K562 (cell line): ENCODE data around the gene PDPK1. TPM values are rescaled to one million over a fixed set of nuclear protein-coding genes. Genes with fewer than 3 reads are reported as not detected.

Source experiments
- ATAC-seq: fragments of 200-7000 bp; cut with Tn5 transposase; 3 replicates; pipeline ENCODE4 v1.9.1; 2020; ENCODE audit warnings: moderate library complexity
- BruUV-seq: library from RNA; stranded (reverse); fragments of 400-500 nt; replicated peaks from 2 replicates; lab custom pipeline; 2021; lab: Mats Ljungman, UMichigan
- CTCF ChIA-PET: fragments of 300-600 bp; formaldehyde crosslinking; extraction: SDS; loops from one replicate; lab custom pipeline; 2021; ENCODE audit warnings: low intra/inter-chr PET ratio; lab: Yijun Ruan, JAX
- POLR2A ChIA-PET: fragments of 300-600, 350-650 bp; sonication (Branson Sonifier 250); formaldehyde crosslinking; extraction: SDS; loops from one replicate; lab custom pipeline; 2021; ENCODE audit warnings: antibody characterized with exemption, inconsistent platforms; lab: Yijun Ruan, JAX
- DNase-seq, 4 experiments: peaks; one replicate each; pipeline versions ENCODE4 v3.0.0 to v3.0.0-alpha.2; 2011 to 2018; ENCODE audit warnings: low spot score in 3 of 4, mixed read lengths in 3 of 4; ENCODE audit errors: extremely low read depth in 1 of 4
- FAIRE-seq: peaks from 2 replicates; lab custom pipeline; 2011; peaks lifted over from hg19 to GRCh38; lab: Jason Lieb, UNC
- H2AFZ ChIP-seq: 2 replicates; pipeline ENCODE4 v1.6.0; 2011; ENCODE audit warnings: low read depth, low read length, control low read depth, inconsistent platforms
- H3K27ac ChIP-seq: fragments of 200-600 bp; 3 replicates; pipeline ENCODE4 v1.8.0; 2011; ENCODE audit warnings: low read depth, mild to moderate bottlenecking, control low read depth, inconsistent platforms, low read length, moderate library complexity, mixed read lengths; ENCODE audit errors: extremely low read depth
- H3K27me3 ChIP-seq, 2 experiments: fragments of 300-600 bp in 1 of 2; 2 replicates in 1 of 2; 3 replicates in 1 of 2; pipeline versions ENCODE4 v1.6.0 to v1.8.0; 2011; ENCODE audit warnings: inconsistent platforms in 2 of 2, low read length in 2 of 2, mild to moderate bottlenecking in 1 of 2, mixed read lengths in 1 of 2, moderate library complexity in 1 of 2; ENCODE audit not compliant: control insufficient read depth in 2 of 2, insufficient read depth in 2 of 2
- H3K36me3 ChIP-seq: fragments of 300-600 bp; 3 replicates; pipeline ENCODE4 v1.8.0; 2011; ENCODE audit warnings: mild to moderate bottlenecking, low read length, inconsistent platforms; ENCODE audit not compliant: control insufficient read depth, insufficient read depth
- H3K4me1 ChIP-seq, 2 experiments: fragments of 200-600 bp in 1 of 2; replicated peaks in 1 of 2; 2 replicates in 1 of 2; 3 replicates in 1 of 2; pipeline versions ENCODE4 v1.5.1 to v1.8.0; 2011; ENCODE audit warnings: inconsistent platforms in 2 of 2, low read length in 2 of 2, mild to moderate bottlenecking in 1 of 2, mixed read lengths in 1 of 2, moderate library complexity in 1 of 2; ENCODE audit not compliant: control insufficient read depth in 2 of 2, insufficient read depth in 2 of 2
- H3K4me2 ChIP-seq: 2 replicates; pipeline ENCODE4 v1.6.1; 2011; ENCODE audit warnings: low read length, control low read depth, inconsistent platforms, mixed read lengths; ENCODE audit not compliant: insufficient read depth
- H3K4me3 ChIP-seq: fragments of 200-600 bp; sonication (generic), shearing (Covaris generic); 2 replicates; pipeline ENCODE4 v1.5.1; 2016; ENCODE audit warnings: control low read depth, inconsistent platforms
- H3K79me2 ChIP-seq: fragments of 200-600 bp; 3 replicates; pipeline ENCODE4 v1.8.0; 2011; ENCODE audit warnings: low read length, inconsistent platforms; ENCODE audit not compliant: control insufficient read depth, insufficient read depth
- H3K9ac ChIP-seq, 2 experiments: 2 replicates each; pipeline versions ENCODE4 v1.6.0 to v1.6.1; 2011; ENCODE audit warnings: low read depth in 2 of 2, low read length in 2 of 2, control low read depth in 1 of 2, inconsistent platforms in 1 of 2, mild to moderate bottlenecking in 1 of 2, mixed read lengths in 1 of 2; ENCODE audit not compliant: insufficient read depth in 1 of 2
- H3K9me1 ChIP-seq: one replicate; pipeline ENCODE4 v1.6.0; 2011; ENCODE audit warnings: inconsistent platforms, mild to moderate bottlenecking, low read length, moderate library complexity; ENCODE audit not compliant: control insufficient read depth, insufficient read depth
- H3K9me3 ChIP-seq: replicated peaks from 2 replicates; pipeline ENCODE4 v1.5.1; 2011; ENCODE audit warnings: low read depth, low read length, inconsistent platforms; ENCODE audit not compliant: control insufficient read depth, insufficient read depth
- H4K20me1 ChIP-seq: replicated peaks from 2 replicates; pipeline ENCODE4 v1.6.1; 2011; ENCODE audit warnings: low read length, inconsistent platforms, mixed read lengths; ENCODE audit not compliant: control insufficient read depth, insufficient read depth
- FOXK1 ChIP-seq: sonication (generic); formaldehyde crosslinking; IDR thresholded peaks from 2 replicates; pipeline ENCODE4 v1.8.0; 2022; ENCODE audit warnings: missing genetic modification reagents, mild to moderate bottlenecking, borderline replicate concordance
- GATAD2B ChIP-seq: fragments of 450-650 bp; IDR thresholded peaks from 2 replicates; pipeline ENCODE4 v1.6.1; 2017; ENCODE audit warnings: mild to moderate bottlenecking, borderline replicate concordance
- HCFC1 ChIP-seq: IDR thresholded peaks from 2 replicates; pipeline ENCODE4 v1.6.1; 2012; ENCODE audit warnings: low read depth, low read length, improper control_type of control experiment
- HDAC6 ChIP-seq: IDR thresholded peaks from 2 replicates; pipeline ENCODE4 v1.6.1; 2012; ENCODE audit warnings: low read depth, mild to moderate bottlenecking, control low read depth, inconsistent platforms, low read length, moderate library complexity
- PHTF2 ChIP-seq: fragments of 250-450 bp; sonication (Bioruptor Pico); IDR thresholded peaks from 2 replicates; pipeline ENCODE4 v1.5.0; 2021; ENCODE audit warnings: mild to moderate bottlenecking
- SIRT6 ChIP-seq: IDR thresholded peaks from one replicate; pipeline ENCODE4 v1.6.1; 2012; ENCODE audit warnings: low read depth, mild to moderate bottlenecking, control low read depth, inconsistent platforms, low read length, moderate library complexity
- SRSF7 ChIP-seq: fragments of 200-400 bp; formaldehyde crosslinking; optimal IDR thresholded peaks from 2 replicates; pipeline ENCODE3; 2017; ENCODE audit warnings: mild to moderate bottlenecking, low read depth, low read length
- STAT5A ChIP-seq: IDR thresholded peaks from 2 replicates; pipeline ENCODE4 v1.6.1; 2012; ENCODE audit warnings: low read length, inconsistent platforms, borderline replicate concordance
- TSC22D4 ChIP-seq: fragments of 450-650 bp; IDR thresholded peaks from 2 replicates; pipeline ENCODE4 v1.6.1; 2016; ENCODE audit warnings: missing genetic modification characterization, missing biosample characterization, control low read depth
- ZC3H4 ChIP-seq: sonication (generic); formaldehyde crosslinking; IDR thresholded peaks from 2 replicates; pipeline ENCODE4 v1.9.0; 2021; ENCODE audit warnings: missing genetic modification reagents, borderline replicate concordance
- ZFX ChIP-seq: sonication (generic); formaldehyde crosslinking; IDR thresholded peaks from 2 replicates; pipeline ENCODE4 v1.8.0; 2022; ENCODE audit warnings: mild to moderate bottlenecking, missing genetic modification reagents, moderate library complexity
- ZNF134 ChIP-seq: fragments of 250-450 bp; sonication (Bioruptor Pico); conservative IDR thresholded peaks from 2 replicates; pipeline ENCODE4 v1.4.0; 2020
- WGBS: fragments of 100-300 bp; shearing (Covaris generic); methylation state at CpG from one replicate; pipeline ENCODE4 v1.1.6; 2016; ENCODE audit warnings: low coverage, mixed read lengths; ENCODE audit not compliant: insufficient coverage; ENCODE audit errors: missing lambda C conversion rate; 5-methylcytosine and 5-hydroxymethylcytosine counted together
- in situ Hi-C: fragments of 300-500 bp; cut with MboI; formaldehyde crosslinking; loops from 4 replicates; pipeline ENCODE4 v1.15.0; 2018; ENCODE audit warnings: inconsistent platforms, mixed read lengths
- intact Hi-C: fragments of 100-400 bp; cut with micrococcal nuclease; formaldehyde crosslinking; loops from 2 replicates; pipeline ENCODE4 v1.14.2; 2022
- polyA plus RNA-seq, 8 experiments: library from polyadenylated mRNA; depleted of rRNA in 4 of 8; stranded (reverse) in 5 of 8; unstranded in 3 of 8; fragments of >200 nt; fragmentation: Nextera tagmentation in 2 of 8; fragmentation: Illumina TruSeq in 1 of 8; extraction: Ambion mirVana in 2 of 8; extraction: Trizol in 1 of 8; gene quantifications; 2 replicates each; pipeline versions ENCODE4 v1.2.1 to v1.2.3, GENCODE V29; 2011 to 2014; ENCODE audit warnings: inconsistent platforms in 1 of 8, missing spikeins in 1 of 8
- total RNA-seq, 7 experiments: library from RNA; depleted of rRNA in 6 of 7; stranded (reverse); fragments of >200 nt in 6 of 7; fragmentation: Illumina TruSeq in 2 of 7; extraction: Trizol in 2 of 7; gene quantifications; 2 replicates each; pipeline versions ENCODE4 v1.2.1 to v1.2.3, GENCODE V29; 2011 to 2021; ENCODE audit warnings: low replicate concordance in 1 of 7
- TF ChIP-seq, protein P1 (sequence below): sonication (generic); formaldehyde crosslinking; IDR thresholded peaks from 2 replicates; pipeline ENCODE4 v1.8.1; 2022; ENCODE audit warnings: missing genetic modification reagents
- TF ChIP-seq, protein P2 (sequence below), 2 experiments: fragments of 450-650 bp; IDR thresholded peaks; 2 replicates each; pipeline ENCODE4 v1.6.1; 2018; ENCODE audit warnings: mild to moderate bottlenecking in 2 of 2, low read depth in 1 of 2; ENCODE audit not compliant: partially characterized antibody in 2 of 2

PDPK1 gene
- total and polyA plus RNA-seq, 9 of the 15 experiments (the other 6 are each of a cell fraction or from before 2014, with no cell fraction given) = 4.0 to 37.2 (median 18.7) TPM

DNA sequence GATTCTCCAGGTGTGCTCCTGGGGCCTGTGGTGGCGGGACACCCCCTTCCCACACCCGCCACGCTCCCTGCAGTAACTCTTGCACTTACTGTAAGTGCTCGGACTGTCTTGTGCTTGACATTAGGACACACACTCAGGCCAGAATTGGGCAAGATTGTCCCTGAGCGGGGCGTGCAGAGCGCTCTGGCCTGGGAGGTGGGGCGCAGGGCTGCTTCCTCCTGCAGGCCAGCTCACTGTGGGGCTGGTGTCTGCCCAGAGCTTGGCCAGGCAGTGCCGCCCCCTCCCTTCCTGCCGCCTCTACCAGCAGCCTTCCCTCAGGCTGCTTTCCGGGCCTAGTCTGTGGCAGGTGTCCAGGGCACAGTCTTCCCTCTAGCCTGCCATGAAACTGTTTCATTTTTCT is 30.2 kb upstream of the PDPK1 start:
- Histone ChIP-seq H3K27me3 (no peaks in the 10 kb centered on the region), H3K4me1 (peaks cover 26 to 56% of the 10 kb centered on the region in 2 experiments), H3K9me3 (no peaks in the 10 kb centered on the region), H4K20me1 (0 out of 2 replicates have a peak, but pooled peaks cover 3% of the 10 kb centered on the region), H3K27ac (no peak overlapping the region), H3K4me2 (no peak overlapping the region), H3K79me2 (no peaks in the 10 kb centered on the region; the same call in 2 of the 3 replicates), H3K4me3 (no peak overlapping the region), H3K9ac (peak overlapping the region in 1 of 2 experiments; percentile 66; a peak in 1 of 4 replicates), H3K9me1 (no peaks in the 10 kb centered on the region), H3K36me3 (peaks cover 11% of the 10 kb centered on the region; the same call in 1 of the 3 replicates), H2AFZ (no peak overlapping the region)
- no peak for TF ChIP-seq HCFC1
- TF ChIP-seq PHTF2 (CRISPR knock-in tag) = no peak
- TF ChIP-seq, protein P1, sequence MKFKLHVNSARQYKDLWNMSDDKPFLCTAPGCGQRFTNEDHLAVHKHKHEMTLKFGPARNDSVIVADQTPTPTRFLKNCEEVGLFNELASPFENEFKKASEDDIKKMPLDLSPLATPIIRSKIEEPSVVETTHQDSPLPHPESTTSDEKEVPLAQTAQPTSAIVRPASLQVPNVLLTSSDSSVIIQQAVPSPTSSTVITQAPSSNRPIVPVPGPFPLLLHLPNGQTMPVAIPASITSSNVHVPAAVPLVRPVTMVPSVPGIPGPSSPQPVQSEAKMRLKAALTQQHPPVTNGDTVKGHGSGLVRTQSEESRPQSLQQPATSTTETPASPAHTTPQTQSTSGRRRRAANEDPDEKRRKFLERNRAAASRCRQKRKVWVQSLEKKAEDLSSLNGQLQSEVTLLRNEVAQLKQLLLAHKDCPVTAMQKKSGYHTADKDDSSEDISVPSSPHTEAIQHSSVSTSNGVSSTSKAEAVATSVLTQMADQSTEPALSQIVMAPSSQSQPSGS (CRISPR knock-in tag) = no peak
- no peak for TF ChIP-seq TSC22D4 (tag)
- no peak for TF ChIP-seq SIRT6
- TF ChIP-seq FOXK1 (CRISPR knock-in tag) = no peak
- TF ChIP-seq ZFX = no peak
- no peak for TF ChIP-seq GATAD2B
- TF ChIP-seq, protein P2, sequence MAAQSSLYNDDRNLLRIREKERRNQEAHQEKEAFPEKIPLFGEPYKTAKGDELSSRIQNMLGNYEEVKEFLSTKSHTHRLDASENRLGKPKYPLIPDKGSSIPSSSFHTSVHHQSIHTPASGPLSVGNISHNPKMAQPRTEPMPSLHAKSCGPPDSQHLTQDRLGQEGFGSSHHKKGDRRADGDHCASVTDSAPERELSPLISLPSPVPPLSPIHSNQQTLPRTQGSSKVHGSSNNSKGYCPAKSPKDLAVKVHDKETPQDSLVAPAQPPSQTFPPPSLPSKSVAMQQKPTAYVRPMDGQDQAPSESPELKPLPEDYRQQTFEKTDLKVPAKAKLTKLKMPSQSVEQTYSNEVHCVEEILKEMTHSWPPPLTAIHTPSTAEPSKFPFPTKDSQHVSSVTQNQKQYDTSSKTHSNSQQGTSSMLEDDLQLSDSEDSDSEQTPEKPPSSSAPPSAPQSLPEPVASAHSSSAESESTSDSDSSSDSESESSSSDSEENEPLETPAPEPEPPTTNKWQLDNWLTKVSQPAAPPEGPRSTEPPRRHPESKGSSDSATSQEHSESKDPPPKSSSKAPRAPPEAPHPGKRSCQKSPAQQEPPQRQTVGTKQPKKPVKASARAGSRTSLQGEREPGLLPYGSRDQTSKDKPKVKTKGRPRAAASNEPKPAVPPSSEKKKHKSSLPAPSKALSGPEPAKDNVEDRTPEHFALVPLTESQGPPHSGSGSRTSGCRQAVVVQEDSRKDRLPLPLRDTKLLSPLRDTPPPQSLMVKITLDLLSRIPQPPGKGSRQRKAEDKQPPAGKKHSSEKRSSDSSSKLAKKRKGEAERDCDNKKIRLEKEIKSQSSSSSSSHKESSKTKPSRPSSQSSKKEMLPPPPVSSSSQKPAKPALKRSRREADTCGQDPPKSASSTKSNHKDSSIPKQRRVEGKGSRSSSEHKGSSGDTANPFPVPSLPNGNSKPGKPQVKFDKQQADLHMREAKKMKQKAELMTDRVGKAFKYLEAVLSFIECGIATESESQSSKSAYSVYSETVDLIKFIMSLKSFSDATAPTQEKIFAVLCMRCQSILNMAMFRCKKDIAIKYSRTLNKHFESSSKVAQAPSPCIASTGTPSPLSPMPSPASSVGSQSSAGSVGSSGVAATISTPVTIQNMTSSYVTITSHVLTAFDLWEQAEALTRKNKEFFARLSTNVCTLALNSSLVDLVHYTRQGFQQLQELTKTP (IDR thresholded peaks at IDR 0.05; ENCODE audit: low read depth in 1 of 2, partially characterized antibody in 2 of 2) = no peak
- no peak for TF ChIP-seq ZC3H4 (CRISPR knock-in tag)
- TF ChIP-seq STAT5A = no peak
- no peak for TF ChIP-seq ZNF134 (CRISPR knock-in tag)
- no peak for TF ChIP-seq SRSF7
- TF ChIP-seq HDAC6 = no peak
- in situ Hi-C loops = no loop called here
- ATAC-seq (no peak), FAIRE-seq (no peak), DNase-seq (no peak)
- no TSS peak for BruUV-seq
- ChIA-PET CTCF (no interaction called here), POLR2A (interaction anchor here (0.6 kb wide), 1 partner anchor 1394 kb away, joined by 3 read pairs; no protein-coding TSS in a partner anchor)
- intact Hi-C loops = loop anchor here (10.0 kb wide), 1 partner anchor 163 kb away; the partner anchor contains the start of gene ABCA3
- WGBS = 92% methylated on average over 10 of the region's 11 CpGs
